Left renal cortex interstitium (tissue), 4 donors: ENCODE data around the gene DCUN1D3. TPM values are rescaled to one million over a fixed set of nuclear protein-coding genes. Genes with fewer than 3 reads are reported as not detected.

Source experiments
- DNase-seq, 4 donors: peaks; one replicate each; pipeline ENCODE4 v3.0.0-alpha.2; 2013; ENCODE audit warnings: low read depth in 4 of 4, low spot score in 2 of 4, missing footprints in 1 of 4
- polyA plus RNA-seq, 4 donors: library from polyadenylated mRNA; unstranded; fragments of 120-200 nt; gene quantifications; one replicate each; pipeline ENCODE4 v1.2.1, GENCODE V29; 2013; ENCODE audit not compliant: insufficient read length in 4 of 4

Gene DCUN1D3
- polyA plus RNA-seq, 4 donors: 7.5 to 11.7 (median 10.0) TPM

DNA sequence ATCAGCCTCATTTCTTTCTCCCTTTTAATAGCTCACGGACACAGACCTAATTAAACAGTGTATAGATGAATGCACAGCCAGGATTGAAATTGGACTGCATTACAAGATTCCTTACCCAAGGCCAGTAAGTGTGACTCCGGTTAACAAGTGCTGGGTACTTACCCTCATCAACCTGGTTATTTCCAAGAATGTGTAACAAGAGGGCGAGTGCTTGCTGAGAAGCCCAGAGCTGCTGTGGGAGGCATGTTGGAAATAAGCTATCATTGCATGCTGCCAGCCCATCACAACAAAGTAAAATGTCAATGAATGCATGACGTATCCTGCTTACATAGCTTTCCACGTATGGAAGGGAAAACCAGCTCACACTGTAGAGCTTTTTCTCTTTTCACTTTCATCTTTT lies 19.9 kb upstream of the DCUN1D3 start:
- no peak for DNase-seq

DNA sequence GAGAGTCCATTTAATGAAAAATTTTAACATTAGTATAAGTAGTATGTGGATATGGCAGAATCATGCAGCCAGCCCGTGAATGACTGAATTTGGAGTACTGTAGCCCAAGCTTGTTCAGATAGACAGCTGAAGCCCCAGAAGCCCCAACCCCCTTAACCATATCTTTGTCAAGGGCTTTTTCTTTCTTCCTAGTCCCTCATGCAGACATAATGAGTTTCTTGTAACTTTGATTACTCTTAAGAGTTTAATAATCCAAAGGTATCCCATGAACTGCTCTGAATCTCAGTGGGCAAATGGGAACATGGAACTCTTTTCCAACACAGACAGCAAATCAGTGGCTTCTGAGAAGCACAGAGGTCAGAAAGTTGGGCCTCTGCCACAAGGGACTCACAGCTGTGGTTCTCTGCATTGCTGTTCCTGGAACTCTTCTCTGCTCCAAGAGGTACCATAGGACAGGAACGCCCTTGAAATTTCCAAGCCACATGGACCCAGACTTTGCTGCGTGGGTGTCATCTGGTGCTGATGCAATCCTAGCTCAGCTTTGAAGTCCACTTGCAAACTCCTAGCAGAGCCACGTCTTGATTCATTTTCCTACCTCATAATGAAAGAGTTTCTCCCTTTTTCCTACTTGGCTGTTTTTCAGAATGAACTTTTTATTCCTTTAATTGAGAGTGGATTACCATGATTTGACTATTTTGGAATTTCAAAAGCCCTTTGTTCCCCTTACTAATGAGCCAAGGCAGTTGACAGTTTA lies 18.5 kb upstream of the DCUN1D3 start:
- DNase-seq: no peak

- no peak for DNase-seq
Observed at GRCh38 chr16:20916942-20917341, 16.8 kb upstream of the DCUN1D3 start.

DNA sequence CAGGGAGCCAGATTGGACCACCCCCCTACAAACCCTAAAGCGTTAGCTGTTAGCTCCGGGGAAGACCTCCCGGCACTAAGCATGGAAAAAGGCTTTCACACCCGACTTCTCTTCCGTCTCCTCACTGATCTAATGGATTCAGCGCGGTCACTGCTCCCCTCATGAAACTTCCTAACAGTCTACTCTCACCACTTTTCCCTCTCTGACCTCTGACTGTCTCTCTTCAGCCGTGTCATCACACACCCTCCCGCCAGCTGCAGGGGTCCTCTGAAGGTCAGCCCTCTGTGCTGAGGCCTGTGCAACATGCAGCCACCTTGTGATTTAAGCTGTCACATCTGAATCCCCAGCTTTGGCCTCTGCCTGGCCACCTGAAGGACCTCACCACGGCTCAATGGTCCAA lies 16.1 kb upstream of the DCUN1D3 start:
- DNase-seq: no peak

GRCh38 chr16:20911361-20911760 lies 11.2 kb upstream of the DCUN1D3 start:
- no peak for DNase-seq

- DNase-seq: no peak
Observed at GRCh38 chr16:20910781-20911321, 10.7 kb upstream of the DCUN1D3 start.

- peak in 1 of 4 donors; percentile 37 for DNase-seq
Observed at GRCh38 chr16:20906341-20907255, 6.4 kb upstream of the DCUN1D3 start.

GRCh38 chr16:20905576-20905975 lies 5.4 kb upstream of the DCUN1D3 start:
- DNase-seq: no peak

DNA sequence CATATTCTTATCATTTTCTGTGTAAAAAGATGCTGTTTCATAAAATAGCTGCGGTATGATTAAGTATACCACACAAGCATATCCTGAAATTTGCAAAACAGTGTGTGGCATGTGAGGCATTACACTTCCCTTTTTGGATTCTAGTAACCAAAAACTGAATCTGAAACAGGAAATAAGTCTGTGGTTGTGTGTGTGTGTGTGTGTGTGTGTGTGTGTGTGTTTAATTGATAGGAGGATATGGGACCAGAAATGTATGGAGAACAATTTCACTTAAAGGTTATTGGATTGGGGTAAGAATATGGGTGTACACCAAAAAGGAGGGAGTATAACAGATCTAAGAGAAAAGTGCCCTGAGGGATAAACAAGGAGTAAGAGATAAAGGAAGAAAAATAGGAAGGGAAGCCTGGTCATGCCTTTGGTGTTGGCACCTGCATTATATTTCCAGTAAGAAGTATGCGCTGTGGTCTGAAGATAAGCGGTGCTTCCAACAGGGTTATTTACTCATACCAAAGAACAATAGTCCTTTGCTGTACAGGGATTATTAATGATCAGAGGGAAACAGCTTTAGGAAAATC lies 4.4 kb upstream of the DCUN1D3 start:
- DNase-seq: no peak

- DNase-seq: no peak
Observed at GRCh38 chr16:20903899-20904506, 3.8 kb upstream of the DCUN1D3 start.

- no peak for DNase-seq
Observed at GRCh38 chr16:20903116-20903898, 3.1 kb upstream of the DCUN1D3 start.

DNA sequence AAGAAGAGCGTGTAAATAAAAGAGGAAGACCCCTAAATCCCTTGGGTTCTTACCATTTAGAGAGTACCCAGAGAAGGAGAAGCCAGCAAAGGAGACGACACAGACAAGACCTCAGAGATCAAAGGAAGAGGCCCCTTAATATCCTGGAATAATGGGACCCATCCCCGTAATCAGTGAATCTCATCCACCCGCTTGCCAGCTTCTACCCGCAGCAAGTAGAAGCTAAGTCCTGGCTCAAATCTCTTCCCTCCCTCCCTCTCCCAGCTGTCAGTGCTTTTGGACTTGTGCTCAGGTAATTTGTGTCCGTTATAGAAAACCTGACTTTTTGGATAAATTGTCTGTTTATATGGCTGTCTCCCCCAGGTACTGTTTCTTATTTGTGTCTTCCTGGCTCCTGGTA lies 2.3 kb upstream of the DCUN1D3 start:
- no peak for DNase-seq

DNA sequence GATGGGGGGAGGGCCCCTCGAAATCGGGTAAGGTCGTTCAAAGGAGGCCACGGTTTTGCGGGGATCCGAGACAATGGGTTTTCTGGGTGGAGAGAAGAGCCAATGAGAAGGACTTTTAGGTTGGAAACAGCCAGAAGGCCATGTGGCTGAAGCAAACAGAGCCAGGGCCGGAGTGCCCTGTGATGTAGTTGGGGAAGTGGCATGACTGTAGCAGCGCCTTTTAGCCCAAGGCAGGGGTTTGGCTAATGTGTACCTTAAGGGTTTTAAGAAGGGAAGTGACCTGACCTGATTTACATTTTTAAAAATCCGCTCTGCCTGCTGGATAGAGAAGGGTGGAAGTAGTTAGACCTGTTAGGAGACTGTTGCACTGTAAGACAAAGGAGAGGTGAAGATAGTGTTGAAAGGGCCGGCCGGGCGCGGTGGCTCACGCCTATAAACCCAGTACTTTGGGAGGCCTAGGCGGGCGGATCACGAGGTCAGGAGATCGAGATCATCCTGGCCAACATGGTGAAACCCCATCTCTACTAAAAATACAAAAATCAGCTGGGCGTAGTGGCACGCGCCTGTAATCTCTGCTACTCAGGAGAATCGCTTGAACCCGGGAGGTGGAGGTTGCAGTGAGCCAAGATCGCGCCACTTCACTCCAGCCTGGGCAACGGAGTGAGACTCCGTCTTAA lies 1.4 kb upstream of the DCUN1D3 start:
- DNase-seq: no peak

DNA sequence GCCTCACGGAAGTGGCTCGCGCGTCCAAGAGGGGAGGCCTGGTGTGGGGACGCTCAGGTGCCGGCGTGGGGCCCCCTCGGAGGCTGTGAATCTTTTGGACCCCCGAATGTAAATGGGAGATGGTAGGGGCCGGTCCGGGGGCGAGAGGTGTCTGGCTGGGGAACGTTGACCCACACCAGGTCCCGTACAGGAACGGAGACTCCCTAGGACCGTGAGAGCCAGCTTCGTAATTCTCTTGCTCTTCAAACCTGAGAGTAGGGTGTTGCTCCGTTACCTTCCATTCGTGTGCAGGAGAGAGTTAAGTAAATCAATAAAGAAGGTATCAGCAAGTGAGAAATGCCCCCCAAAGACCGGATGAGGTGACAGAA lies 894 bp upstream of the DCUN1D3 start:
- no peak for DNase-seq

DNA sequence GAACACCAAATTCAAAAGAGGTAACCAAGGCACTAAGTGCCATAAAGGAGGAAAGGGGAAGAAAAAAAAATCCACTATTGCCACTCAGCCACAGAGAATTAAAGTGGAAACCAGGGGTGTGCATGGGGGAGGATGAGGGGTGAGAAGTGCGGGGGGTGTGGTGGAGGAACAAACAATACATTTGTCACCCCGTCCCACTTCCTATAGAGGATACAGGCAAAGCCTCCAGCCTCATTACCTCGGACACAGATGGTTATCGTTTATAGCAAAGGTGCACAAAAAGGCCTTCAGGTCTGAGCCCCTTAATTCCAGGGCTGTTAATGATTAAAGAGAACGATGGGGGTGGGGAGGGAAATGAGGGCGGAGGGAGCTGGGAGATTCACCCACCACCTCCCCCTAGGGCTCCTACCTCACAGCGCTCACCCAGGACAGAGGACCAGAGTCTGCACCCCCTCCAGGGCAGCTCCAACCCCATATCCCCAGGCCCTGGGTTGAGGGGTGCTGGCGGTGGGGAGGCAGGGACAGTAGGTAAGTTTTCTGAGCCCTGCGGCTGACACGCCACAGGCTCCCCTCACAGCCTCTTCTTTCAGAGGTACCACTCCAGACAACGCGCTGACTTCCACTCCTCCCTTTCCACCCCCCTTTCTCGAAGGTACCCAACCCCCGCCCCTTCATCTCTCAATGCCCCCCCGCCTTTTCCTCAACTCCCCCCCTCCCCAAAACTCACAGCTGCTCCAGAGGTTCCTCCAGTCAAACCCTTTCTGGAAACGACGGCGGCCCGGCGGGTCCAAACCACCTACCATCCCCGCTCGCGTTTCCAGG lies 470 bp downstream of the DCUN1D3 start:
- peak in 1 of 4 donors; percentile 53 for DNase-seq

GRCh38 chr16:20899071-20899470 lies 1.1 kb downstream of the DCUN1D3 start:
- no peak for DNase-seq

DNA sequence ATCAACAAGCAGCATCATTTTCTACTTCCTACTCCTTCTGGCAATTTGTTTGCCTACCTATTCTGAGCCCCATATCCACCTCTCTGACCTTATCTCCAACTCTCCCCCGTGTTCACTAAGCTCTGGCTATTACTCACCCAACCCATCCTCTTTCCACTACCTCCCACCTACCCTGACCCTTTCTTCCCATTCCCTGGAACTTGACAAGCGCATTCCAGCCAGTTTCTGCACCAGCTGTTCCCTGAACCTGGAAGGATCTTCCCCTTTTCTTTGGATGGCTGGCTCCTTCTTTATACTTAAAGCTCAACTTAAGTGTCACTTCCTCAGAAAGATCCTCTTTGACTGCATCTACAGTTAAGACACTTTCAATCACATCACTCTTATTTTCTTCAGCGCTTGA lies 2.2 kb downstream of the DCUN1D3 start:
- DNase-seq: no peak

DNA sequence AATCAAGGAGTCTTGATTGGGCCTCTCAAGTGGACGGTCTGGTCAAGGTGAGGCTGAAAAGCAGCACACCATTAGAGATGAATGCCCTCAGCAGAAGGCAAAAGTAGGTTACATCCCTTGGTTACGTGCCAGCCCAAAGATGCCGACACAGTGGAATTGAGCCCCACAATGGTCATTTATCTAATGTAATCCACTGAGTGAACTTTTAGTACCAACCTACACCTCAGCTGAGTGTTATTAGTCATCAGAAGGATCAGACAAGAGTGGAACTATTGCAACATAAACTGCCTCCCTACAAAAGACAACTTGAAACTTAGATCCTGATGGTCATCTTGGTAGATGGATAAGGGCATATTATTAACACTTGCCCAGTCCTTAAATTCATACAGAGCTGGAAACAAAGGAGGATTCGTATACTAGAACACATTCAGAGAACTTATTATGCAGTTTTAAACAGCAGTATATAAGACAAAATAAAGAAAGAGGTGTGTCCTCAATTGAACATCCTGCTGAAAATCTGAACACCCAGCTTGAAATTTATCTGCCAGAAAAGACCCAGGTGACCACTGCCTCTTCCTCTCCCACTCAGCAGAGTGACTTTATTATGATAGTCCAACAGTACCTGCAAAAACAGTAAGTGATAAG lies 2.8 kb downstream of the DCUN1D3 start:
- no peak for DNase-seq
